UCSD-AML1 (cell line): ENCODE measurements around the gene MAPRE2.
"Not testable (repeated sequence)": the region's sequence is repeated elsewhere in the genome, so short reads cannot be mapped to it uniquely, and the experiment has no call there.

Experiments
- DNase-seq: peaks from one replicate; lab custom pipeline; 2025; ENCODE audit not compliant: unreplicated experiment; lab: John Stamatoyannopoulos, UW

MAPRE2 gene

DNA sequence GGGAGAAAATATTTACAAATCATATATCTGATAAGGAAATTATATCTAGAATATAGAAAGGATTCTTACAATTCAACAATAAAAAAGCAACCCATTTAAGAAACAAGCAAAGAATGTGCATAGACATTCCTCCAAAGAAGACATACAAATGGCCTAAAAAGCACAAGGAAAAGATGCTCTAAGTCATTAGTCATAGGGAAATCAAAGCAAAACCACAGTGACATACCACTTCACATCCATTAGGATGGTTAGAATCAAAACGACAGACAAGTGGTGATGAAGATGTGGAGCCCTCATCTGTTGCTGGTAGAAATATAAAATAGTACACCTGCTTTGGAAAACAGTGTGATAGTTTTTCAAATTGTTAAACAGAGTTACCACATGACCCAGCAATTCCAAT lies 48.2 kb downstream of the MAPRE2 start:
- DNase-seq, result no peak

DNA sequence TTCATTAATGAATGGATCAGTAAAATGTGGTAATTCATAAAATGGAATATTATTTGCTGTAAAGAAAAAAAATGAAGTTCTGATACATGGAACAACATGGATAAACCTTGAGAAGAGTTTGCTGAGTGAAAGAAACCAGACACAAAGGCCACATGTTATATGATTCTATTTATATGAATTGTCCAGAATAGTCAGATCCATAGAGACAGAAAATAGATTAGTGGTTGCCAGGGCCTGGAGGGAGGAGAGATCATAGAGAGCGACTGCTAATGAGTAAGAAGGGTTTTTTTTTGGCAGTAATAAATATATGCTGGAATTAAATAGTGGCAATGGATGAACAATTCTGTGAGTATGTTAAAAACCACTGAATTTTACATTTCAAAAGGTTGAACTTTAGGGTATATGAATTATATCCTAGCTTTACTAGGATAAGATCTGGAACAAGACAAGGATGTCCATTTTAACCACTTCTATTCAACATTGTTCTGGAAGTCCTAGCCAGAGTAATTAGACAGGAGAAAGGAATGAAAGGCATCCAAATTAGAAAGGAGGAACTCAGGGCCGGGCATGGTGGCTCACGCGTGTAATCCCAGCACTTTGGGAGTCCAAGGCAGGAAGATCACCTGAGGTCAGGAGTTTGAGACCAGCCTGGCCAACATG lies 48.8 kb downstream of the MAPRE2 start:
- no peak for DNase-seq

DNA sequence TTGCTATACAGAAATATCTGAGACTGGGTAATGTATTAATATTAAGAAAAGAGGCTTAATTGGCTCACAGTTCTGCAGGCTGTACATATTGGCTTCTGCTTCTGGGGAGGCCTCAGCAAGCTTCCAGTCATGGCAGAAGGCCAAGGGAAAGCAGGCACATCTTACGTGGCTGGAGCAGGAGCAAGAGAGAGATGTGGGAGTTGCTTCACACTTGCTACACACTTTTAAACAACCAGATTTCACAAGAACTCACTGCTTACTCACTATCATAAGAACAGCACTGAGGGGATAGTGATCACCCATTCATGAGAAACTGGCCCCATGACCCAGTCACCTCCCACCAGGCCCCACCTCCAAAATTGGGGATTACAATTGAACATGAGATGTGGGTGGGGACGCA lies 50.6 kb downstream of the MAPRE2 start:
- DNase-seq, result no peak

DNA sequence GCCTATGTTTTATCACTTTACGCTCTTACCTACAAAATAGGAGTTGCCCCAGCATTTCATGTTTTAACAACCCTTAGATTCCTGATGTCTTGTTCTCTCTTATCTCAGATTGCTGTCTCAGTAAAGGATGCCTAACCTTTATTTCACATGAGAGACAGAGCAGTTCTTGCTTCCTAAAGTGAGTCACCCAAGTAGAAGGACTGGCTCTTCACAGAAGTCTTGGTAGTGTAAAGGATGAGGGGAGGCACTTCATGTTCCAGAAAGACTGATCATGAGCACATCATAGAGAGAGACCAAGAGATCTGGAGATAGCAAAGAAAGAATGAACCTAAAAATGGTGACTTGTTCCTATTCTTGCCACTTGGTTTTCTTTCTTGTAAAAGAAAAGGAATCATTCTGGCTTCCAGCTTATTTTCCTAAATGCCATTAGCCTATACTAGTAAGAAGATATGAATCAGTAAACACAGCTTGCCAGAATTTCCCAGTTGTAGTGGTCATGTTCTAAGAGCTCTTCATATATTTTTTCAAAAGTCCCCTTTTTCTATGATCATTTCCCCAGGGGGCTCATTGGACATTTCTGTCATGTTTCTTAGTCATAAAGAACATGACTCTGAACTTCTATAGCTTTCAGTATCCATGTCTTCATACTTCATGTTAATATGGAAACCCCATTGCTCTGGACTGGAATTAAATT lies 54.9 kb downstream of the MAPRE2 start:
- DNase-seq, result no peak

DNA sequence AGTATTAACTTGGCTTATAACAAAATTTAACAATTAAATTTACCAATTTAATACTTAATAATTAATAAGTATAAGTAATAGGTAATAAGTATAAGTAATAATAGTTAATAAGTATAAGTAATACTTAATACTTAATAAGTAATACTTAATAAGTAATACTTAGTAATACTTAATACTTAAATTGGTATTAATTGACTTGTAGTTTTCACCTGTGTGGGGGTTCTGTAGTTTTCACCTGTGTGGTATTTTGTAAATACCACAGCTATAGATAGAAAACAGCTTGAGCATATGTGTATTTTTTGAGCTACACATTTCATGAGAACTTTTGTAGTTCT lies 55.4 kb downstream of the MAPRE2 start:
- no peak for DNase-seq

DNA sequence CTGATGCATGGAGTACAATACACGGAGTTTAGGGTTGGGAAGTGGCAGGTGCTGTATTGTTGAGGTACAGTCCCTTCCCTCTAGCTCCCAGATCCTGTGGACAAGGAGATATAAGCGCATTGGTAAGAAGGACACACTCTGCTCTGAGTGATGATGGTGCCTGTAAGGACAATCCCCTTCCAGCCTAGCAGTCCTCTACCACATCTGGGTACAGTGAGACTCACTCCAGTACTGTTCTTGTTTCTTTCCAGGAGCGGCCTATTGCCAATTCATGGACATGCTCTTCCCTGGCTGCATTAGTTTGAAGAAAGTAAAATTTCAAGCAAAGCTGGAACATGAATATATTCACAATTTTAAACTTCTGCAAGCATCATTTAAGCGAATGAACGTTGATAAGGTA lies 56.0 kb downstream of the MAPRE2 start:
- DNase-seq, result no peak

DNA sequence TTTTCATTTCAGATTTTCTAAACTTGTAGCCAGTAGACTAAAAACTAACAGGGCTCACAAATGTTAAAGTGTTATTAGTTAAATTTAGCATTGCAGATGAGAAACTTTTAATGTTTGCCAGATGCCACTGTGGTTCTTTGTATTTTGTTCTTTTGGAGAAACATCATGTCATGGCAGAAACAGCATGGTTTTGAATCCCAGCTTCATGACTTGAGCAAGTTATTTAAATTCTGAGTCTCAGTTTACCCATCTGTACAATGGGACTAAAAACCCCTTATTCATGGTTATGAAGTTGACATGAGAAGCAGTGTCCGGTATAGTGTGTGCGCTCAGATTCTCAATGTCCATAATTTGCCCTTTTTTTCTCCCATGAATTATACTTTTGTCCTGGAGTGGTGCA lies 56.5 kb downstream of the MAPRE2 start:
- no peak for DNase-seq

DNA sequence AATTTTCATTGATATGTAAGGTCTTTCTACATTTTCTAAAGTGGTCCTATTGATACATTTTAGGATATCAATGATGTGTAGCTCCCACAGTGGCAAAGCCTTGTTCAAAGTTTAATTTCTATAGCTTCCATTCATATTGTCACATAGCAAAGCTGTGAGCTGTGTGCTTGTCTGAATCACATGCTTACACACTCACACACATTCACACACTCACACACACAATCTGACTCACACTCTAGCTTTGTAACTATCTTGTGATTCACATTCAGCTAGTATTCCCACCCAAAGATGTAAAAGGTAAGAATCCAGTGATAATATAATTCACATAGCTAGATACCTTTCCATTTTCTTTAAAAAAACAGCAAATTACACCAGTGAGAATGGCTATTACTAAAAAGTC lies 58.7 kb downstream of the MAPRE2 start:
- DNase-seq, result no peak

DNA sequence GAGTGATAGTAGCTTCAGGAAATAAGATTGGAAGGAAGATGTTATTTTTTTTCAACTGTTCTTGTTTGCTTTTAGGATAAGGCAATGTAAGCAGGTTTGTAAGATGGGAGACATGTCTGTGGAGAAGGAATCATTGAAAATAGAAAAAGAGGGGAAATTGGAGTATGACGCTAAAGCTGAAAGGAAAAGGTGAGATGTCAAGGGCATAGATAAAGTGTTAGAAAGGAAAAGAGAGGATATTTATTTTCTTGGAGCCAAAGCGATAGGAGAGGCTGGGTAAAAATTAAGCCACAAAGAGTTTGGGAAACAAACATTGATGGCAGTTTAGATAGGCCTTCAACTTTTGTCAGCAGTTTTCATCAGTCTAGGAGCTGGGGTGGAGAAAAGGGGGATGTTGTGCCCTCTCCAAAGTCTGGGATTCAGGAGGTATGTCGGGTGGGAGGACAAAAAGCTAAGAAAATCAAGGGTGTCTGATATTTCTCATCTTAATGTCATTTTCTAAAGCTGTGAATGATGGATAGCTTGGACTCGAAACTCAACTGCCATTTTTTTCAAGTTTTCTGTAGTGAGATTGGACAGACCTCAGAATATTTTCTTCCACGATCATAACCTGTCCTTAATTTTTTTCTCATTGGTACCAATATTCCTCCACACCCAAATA lies 63.3 kb downstream of the MAPRE2 start:
- DNase-seq, result no peak

DNA sequence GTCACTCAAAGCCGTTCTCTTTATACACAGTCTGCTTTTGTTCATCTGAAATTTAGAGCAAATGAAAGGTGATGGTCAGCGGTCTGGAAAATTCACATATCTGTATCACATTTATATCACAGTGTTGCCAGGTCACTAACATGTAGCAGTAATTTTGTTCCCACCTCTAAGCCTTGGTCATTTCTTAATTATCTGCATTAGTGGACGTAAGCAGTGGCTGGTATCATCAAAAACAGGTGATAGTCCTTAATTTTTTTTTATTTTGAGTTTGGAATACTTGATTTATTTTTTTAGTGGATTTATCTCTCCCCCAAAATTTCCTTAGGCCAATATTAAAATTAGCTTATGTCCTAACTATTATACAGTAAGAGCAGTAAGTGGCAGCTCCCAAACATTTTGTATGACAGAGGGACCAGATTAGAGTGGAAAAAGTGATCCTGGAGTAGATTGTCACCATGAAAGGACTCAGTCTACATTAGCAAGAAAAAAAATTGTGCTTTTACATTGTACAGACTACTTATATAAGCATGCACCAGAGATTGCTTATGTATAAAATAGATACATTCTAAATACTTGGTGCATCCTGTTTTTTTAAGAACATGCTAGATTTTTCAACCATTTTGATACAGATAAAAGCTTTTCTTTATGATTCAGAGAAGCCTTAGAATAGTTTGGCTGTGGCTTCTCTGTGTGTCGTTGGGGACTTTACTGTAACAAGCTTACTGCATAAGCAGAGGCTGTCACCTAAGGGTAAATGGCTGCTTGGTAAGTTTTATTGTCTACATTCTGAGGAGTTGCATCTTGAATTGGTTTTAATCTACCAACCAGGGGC lies 65.0 kb downstream of the MAPRE2 start:
- no peak for DNase-seq

DNA sequence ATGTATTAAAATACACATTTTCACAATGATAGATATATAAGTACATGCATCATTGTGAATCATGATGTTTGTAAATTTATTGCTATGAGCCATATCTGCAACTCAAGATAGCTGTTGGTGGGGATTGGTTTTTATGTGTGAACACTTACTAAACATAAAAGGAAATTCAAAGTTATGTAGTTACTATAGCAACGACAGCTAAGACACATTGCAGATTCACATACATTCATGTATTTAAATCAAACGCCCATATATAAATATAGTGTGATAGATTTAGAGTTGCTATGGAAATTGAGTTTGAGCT lies 65.6 kb downstream of the MAPRE2 start:
- DNase-seq, result no peak

DNA sequence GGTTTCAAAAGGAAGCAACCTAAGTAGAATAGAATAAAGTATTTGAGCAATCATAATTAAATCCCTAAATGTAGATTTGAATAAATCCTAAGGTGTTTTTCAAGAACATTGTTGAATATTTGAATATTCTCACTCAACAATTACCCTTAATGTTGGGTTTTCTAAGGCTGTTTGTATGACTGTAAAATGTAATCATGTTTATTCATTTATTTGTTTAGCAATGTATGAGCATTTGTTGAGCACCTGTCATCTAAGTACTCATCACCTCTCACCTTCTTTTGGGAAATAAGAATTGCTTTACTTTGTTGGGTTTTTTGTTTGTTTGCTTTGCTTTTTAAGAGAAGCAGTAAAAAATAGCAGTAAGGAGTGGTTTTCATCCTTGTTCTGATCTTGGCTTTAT lies 66.0 kb downstream of the MAPRE2 start:
- DNase-seq, result no peak

DNA sequence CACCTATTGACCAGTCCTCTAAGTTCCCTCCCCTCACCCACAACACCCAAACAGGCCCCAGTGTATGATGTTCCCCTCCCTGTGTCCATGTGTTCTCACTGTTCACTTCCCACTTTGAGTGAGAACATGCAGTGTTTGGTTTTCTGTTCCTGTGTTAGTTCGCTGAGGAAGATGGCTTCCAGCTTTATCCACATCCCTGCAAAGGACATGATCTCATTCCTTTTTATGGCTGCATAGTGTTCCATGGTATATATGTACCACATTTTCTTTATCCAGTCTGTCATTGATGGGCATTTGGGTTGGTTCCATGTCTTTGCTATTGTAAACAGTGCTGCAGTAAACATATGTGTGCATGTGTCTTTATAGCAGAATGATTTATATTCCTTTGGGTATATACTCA lies 66.9 kb downstream of the MAPRE2 start:
- not testable (repeated sequence) for DNase-seq

DNA sequence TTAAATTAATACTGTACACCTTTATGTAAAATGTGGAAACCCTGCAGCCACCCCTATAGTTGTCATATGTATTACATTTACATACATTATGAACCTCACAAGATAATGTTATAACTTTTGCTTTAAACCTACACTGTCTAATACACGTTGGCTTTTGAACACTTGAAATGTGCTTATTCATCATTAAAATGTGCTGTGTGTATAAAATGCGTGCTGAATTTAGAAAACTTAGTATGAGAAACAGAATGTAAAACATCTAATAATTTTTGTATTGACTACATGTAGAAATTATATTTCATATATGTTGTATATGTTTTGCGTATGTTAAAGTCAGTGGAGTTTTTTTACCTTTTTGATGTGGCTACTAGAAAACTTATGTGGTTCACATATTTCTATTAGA lies 68.8 kb downstream of the MAPRE2 start:
- no peak for DNase-seq

DNA sequence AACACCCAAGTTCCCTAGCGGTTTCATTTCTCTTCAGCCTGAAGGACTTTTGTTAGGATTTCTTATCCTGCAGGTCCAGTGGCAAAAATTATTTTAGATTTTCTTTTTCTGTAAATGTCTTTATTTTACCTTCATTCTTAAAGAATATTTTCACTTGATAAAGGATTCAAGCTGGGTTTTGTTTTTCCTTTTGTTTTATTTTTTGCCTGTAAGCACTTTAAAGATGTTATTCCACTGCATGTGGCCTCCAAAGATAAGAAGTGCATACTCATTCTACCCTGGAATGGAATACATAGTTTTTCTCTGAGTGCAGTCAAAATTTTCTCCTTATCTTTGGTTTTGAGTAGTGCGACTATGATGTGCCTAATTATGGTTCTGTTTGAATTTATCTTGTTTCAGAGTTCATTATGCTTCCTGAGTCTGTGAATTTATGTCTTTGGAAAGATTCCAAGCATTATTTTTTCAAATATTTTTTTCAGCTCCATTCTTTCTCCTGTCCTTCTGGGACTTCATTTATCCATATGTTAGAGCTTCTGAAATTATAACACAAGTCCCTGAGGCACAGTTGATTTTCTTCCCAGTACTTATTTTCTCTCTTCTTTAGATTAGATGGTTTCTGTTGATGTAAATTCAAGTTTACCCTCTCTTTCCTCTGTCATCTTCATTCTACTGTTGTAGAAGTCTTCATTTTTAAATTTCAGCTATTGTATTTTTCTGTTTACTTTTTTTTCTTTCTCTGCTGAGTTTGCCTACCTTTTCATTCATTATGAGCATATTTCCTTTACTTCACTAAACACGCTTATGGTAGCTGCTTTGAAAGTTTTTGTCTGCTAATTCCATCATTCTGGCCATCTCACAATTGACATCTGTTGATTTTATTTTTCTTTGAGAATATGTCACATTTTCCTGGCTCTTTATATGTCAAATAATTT lies 69.6 kb downstream of the MAPRE2 start:
- no peak for DNase-seq

DNA sequence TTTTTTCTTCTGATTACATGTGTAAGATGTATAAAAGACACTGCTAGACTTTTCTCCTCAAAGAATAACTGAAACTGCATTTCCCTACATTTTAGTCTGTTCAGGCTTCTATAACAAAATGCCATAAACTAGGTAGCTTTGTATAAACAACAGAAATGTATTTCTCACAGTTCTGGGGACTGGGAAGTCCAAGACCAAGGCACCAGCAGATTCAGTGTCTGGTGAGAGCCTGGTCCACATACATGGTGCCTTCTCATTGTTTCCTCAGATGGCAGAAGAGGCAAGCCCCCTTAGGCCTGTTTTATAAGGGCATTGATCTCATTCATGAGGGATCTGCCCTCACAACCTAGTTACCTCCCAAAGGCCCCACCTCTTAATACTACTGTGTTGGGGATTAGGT lies 71.5 kb downstream of the MAPRE2 start:
- DNase-seq, result no peak

DNA sequence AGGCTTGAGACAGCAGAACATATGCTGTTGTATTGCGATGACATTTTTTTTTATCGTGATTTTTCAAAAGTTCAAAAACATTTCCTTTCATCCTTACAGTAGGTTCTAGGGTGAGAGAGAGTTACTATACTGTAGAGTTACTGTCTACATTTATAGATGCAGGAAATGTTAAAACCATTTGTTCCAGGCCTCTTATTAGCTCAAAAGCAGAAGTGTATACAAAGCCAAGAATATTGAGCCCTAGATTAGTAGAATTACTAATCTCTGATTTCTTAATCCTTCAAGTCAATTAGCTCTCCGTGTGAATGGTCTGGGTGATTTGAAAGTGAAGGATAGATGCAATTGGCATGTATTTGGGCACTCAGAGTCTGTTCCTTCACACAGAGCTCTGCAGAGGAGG lies 73.1 kb downstream of the MAPRE2 start:
- no peak for DNase-seq

DNA sequence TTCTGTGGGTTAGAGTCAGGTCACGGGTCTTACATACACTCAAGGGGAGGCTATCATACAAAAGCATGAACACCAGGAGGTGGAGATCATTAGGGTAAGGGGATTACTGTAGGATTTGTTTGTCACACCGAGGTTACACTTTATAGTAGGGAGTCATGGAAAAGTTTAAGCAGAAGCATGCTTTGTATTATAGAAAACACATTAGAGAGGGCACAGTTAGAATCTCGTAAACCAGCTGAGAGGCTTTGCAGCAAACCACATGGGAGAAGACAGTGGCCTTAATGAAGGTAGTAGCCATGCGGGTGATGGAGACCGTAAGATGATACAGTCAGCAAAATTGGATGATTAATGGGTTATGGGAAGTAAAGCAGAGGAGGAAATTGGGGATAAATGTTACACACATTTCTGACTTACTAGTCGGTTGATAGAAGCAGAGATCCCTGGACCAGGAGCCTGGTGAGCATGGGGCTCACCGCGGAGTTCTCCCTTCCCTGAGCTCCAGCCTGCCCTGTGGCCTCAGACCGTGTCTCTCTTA lies 75.6 kb downstream of the MAPRE2 start:
- no peak for DNase-seq

DNA sequence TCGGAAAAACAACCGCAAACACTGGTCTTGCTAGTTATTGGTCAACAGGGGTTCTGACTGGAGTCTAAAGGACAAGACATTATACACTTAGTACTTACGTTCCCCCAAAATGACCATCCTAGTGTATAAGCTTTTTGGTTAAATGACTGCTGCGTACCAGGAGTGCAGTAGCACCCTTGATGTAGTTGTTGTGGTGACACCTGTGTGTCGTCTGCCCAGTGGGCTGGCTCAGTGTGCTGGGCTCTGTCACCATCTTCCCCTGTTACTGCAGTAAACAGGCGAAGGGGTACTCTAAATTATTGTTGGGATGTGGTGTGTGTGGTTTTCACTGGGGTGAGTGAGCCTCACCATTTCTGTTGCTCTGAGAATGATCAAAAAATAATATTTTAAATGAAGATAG lies 76.2 kb downstream of the MAPRE2 start:
- no peak for DNase-seq

DNA sequence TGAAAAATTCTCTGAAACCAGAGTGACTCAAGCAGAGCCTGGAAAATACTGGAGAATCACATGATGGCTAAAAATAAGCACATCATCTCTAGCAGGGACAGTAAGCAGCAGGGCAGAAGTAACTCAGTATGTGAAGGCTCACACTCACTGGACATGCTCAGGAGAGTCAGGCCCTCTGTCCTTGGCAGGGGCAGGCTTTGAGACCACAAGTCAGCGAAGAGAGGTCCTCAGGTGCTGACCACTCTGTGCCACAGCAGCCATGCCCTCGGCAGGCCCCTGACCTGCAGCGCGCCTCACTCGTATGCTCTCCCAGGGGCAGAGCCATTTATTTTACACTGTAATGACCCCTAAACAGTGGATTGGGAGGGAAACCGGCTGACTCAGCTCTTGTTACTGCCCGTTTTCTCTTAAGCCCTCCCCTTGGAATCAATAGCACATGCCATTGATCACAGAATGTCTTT lies 76.8 kb downstream of the MAPRE2 start:
- no peak for DNase-seq

DNA sequence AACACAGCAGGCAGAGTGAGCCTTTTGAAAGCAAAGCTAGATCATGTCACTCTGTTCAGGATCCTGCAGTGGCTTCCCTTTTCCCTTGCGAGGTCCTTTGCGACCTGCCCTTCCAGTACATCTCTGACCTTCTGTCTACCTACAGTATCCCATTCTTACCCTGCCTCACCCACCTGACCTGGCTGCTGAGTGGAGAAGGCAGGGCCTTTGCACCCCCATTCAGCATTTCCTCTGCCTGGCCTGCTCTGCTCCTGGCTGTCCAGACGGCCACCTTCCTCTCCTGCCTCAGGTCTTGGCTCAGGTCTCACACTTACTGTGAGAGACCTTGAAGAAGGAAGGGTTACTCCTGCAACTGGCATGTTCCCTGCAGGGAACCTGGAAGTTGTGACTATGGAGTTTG lies 77.4 kb downstream of the MAPRE2 start:
- no peak for DNase-seq
